Spleen (tissue), 7 donors: ENCODE results near the gene MPPE1.

ENCODE experiments used
- POLR2A ChIP-seq, 3 donors: fragments of 450-650 bp; IDR thresholded peaks; one replicate each; pipeline ENCODE4 v1.5.1; 2017; ENCODE audit warnings: antibody characterized with exemption in 3 of 3, mild to moderate bottlenecking in 1 of 3
- POLR2AphosphoS5 ChIP-seq, 3 donors: sonication (generic); formaldehyde crosslinking; IDR thresholded peaks; one replicate each; pipeline ENCODE4 v1.5.1; 2017; ENCODE audit warnings: antibody characterized with exemption in 3 of 3
- TF ChIP-seq, protein P1 (sequence below), 11 experiments: fragments of 200-600 bp in 7 of 11; fragments of 450-650 bp in 4 of 11; sonication (generic) in 4 of 11; IDR thresholded peaks in 8 of 11; conservative IDR thresholded peaks in 3 of 11; 1 replicate in 7 of 11; 2 replicates in 4 of 11; pipeline versions ENCODE4 v1.4.0 to v1.8.0; 2016 to 2021; ENCODE audit warnings: antibody characterized with exemption in 11 of 11, inconsistent platforms in 4 of 11, mild to moderate bottlenecking in 1 of 11
- donor health status: DM: no; HTN: no; CAD: no; lungs with moderate emphysema.
- donor health status: DM: no; HTN: no; CAD: no.
- donor health status: DM: no; HTN: no; CAD: no.

DNA sequence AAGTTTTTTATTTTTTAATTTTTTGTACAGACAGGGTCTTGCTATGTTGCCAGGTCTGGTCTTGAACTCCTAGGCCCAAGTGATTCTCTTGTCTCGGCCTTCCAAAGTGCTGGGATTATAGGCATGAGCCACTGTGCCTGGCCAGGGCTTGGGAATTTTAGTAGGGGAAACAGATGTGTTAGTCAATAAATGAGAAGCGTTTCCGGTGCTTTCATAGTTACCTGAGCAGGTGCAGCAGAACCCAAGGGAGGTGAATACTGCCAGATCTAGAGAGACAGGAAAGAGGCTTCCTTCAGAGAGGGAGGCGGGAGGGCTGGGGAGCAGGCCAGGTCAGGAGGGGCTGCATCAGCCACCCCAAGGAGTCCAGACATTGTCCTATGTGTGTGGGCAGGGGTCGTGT, 42.7 kb upstream of the MPPE1 start:
- TF ChIP-seq, protein P1, sequence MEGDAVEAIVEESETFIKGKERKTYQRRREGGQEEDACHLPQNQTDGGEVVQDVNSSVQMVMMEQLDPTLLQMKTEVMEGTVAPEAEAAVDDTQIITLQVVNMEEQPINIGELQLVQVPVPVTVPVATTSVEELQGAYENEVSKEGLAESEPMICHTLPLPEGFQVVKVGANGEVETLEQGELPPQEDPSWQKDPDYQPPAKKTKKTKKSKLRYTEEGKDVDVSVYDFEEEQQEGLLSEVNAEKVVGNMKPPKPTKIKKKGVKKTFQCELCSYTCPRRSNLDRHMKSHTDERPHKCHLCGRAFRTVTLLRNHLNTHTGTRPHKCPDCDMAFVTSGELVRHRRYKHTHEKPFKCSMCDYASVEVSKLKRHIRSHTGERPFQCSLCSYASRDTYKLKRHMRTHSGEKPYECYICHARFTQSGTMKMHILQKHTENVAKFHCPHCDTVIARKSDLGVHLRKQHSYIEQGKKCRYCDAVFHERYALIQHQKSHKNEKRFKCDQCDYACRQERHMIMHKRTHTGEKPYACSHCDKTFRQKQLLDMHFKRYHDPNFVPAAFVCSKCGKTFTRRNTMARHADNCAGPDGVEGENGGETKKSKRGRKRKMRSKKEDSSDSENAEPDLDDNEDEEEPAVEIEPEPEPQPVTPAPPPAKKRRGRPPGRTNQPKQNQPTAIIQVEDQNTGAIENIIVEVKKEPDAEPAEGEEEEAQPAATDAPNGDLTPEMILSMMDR (IDR thresholded peaks at IDR 0.05 in 8 of 11, conservative IDR thresholded peaks at IDR 0.05 in 3 of 11) = no peak
- TF ChIP-seq POLR2A (IDR thresholded peaks at IDR 0.05) (no peak), POLR2AphosphoS5 (IDR thresholded peaks at IDR 0.05) (no peak)
